ENCODE measurements around the gene GOLGA8M. TPM values are rescaled to one million over a fixed set of nuclear protein-coding genes. Genes with fewer than 3 reads are reported as not detected.
"Not testable (repeated sequence)": the region's sequence is repeated elsewhere in the genome, so short reads cannot be mapped to it uniquely, and the experiment has no call there.

GOLGA8M gene
- total RNA-seq, 1 donor from 2014 or later, result 0.75 TPM

DNA sequence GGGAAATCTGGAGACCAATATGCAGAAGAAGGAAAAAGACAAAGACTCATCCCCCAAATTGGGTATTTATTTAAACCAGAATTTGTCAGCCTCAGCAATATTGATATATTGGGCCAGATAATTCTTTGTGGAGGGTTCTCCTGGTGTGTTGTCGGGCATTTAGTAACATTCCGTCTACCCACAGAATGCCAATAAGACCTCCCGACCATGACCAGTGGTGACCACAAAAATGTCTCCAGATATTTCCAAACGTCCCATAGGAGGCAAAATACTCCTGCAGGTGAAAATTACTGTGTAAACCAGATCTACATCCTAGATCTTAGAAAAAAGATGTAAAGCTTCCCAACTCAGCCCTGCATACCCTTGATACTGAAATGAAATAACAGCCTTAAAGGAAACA, 2.0 kb upstream of the GOLGA8M start:
- intact Hi-C loops (cut with DNase I); H3K9me3 ChIP-seq; H3K36me3 ChIP-seq; H3K27me3 ChIP-seq; DNase-seq (ENCODE audit: low spot score in 2 of 2); H3K4me3 ChIP-seq; H3K27ac ChIP-seq; H3K4me1 ChIP-seq: not testable (repeated sequence)

DNA sequence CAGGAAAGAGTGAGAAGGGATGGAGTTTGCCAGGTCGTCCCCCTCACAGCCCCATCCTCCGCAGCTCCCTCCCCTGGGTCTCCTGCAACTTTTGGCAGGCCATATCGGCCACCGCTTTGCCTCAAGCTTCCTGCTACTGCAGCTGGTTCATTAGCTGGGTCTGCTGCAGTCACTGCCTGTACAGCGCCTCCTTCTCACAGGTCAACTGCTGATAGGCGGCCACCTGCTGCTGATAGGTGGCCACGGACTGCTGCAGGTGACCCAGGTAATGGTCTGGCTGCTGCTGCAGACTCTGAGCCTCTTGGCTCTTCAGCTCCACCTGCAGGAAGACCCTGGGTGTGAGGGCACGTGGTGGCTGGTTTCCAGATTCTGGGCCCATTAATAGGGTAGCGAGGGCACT, 8.3 kb downstream of the GOLGA8M start:
- intact Hi-C loops (cut with DNase I); DNase-seq (ENCODE audit: low spot score in 2 of 2); H3K36me3 ChIP-seq; H3K27me3 ChIP-seq; H3K27ac ChIP-seq; H3K4me3 ChIP-seq; H3K9me3 ChIP-seq; H3K4me1 ChIP-seq: not testable (repeated sequence)

DNA sequence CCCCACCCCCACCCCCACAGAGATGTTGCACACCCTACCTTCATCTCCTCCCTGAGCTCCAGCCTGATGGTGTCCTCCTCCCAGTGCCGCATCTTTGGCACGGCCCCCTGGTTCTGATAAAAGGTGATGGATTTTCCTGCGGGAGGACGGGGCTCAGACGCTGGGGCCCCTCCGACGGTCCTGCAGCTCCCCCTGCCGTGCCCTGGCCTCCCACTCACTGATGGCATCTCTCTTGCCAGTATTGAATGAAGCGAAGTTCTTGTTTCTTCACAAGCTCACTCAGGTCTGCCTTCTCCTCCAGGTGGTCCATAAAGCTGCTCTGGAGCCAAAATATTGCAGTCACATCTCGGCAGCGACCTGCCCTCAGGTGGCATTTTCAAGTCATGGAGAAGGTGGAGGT, 9.8 kb downstream of the GOLGA8M start:
- H3K27ac ChIP-seq; DNase-seq (ENCODE audit: low spot score in 2 of 2); H3K36me3 ChIP-seq; H3K9me3 ChIP-seq; H3K4me1 ChIP-seq; H3K27me3 ChIP-seq; intact Hi-C loops (cut with DNase I); H3K4me3 ChIP-seq: not testable (repeated sequence)

DNA sequence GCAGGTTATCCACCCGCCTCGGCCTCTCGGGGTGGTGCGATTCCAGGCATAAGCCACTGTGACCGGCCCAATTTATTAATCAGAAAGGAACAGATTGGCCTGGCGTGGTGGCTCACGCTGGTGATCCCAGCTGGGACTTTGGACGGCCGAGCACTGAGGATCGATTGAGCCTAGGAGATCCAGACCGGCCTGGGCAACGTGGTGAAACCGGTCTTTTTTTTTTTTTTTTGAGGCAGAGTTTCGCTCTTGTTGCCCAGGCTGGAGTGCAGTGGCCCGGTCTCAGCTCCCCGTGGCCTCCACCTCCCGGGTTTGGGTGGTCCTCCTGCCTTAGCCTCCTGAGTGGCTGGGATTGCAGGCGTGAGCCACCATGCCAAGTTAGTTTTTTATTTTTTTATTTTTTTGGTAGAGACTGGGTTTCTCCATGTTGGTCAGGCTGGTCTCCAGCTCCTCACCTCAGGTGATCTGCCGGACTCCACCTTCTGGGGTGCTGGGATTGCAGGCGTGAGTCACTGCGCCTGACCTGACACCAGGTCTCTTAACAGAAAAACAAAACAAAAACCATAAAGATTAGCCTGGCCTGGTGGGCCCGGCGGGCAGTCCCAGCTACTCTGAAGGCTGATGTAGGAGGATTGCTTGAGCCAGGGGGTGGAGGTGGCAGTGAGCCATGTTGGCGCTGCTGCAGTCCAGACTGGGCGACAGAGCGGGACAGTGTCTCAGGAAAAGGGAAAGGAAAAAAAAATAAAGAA, 18.0 kb downstream of the GOLGA8M start:
- H3K27ac ChIP-seq, result peak overlapping the region; percentile 46 to 74
- H3K27me3 ChIP-seq; H3K36me3 ChIP-seq; DNase-seq (ENCODE audit: low spot score in 2 of 2); H3K4me1 ChIP-seq; intact Hi-C loops (cut with DNase I); H3K9me3 ChIP-seq: not testable (repeated sequence)
- H3K4me3 ChIP-seq, result peak overlapping the region in 1 of 2 donors; percentile 27

DNA sequence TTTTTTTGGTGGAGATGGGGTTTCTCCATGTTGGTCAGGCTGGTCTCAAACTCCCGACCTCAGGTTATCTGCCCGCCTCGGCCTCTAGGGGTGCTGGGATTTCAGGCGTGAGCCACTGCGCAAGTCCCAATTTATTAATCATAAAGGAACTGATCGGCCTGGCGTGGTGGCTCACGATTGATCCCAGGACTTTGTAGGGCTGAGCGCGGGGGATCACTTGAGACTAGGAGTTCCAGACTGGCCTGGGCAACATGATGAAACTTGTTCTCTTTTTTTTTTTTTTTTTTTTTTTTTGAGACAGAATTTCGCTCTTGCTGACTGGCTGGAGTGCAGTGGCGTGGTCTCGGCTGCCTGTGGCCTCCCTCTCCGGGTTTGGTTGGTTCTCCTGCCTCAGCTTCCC, 19.2 kb downstream of the GOLGA8M start:
- intact Hi-C loops (cut with DNase I); H3K4me1 ChIP-seq; H3K27ac ChIP-seq; H3K9me3 ChIP-seq; H3K4me3 ChIP-seq; DNase-seq (ENCODE audit: low spot score in 2 of 2); H3K27me3 ChIP-seq; H3K36me3 ChIP-seq: not testable (repeated sequence)

DNA sequence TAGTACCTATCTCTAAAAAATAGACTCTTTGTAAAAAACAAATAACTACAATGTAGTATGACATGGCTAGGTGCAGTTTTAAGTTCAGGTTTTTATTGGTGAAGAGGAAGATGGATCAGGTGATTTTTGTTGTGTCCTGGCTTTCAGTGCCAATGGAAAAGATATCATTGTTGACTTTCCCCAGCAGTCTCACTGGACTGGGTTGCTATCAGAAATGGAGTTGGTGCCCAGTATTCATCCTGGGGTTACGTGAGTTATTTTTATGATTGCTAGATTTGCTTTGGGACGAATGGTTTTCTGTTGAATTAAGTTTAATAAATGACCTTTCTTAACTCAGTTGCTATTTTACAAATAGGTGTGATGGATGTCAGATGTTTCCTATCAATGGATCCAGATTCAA, 38.7 kb downstream of the GOLGA8M start:
- H3K27ac ChIP-seq; DNase-seq (ENCODE audit: low spot score in 2 of 2); H3K36me3 ChIP-seq; H3K9me3 ChIP-seq; intact Hi-C loops (cut with DNase I); H3K4me1 ChIP-seq; H3K4me3 ChIP-seq; H3K27me3 ChIP-seq: not testable (repeated sequence)

DNA sequence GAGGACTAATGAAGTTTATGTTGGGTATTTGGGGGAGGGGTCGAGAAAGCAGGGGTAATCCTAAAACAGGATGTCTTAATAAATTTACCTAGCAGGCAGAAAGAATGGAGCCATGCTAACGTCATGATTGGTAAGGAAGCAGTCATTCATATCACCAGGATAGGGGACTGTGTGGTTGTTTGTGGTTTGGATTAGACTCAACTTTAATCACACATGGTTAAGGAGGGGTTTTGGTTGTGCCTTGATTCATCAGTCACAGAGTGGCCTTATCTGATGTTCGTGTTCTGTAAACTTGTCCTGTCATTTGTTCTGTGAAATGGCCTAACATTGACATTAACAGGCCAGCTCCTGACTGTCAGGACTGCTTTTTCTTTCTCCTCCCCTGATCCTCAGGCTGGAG, 40.1 kb downstream of the GOLGA8M start:
- H3K27me3 ChIP-seq; H3K4me1 ChIP-seq; H3K9me3 ChIP-seq; H3K27ac ChIP-seq; H3K4me3 ChIP-seq; DNase-seq (ENCODE audit: low spot score in 2 of 2); H3K36me3 ChIP-seq; intact Hi-C loops (cut with DNase I): not testable (repeated sequence)

DNA sequence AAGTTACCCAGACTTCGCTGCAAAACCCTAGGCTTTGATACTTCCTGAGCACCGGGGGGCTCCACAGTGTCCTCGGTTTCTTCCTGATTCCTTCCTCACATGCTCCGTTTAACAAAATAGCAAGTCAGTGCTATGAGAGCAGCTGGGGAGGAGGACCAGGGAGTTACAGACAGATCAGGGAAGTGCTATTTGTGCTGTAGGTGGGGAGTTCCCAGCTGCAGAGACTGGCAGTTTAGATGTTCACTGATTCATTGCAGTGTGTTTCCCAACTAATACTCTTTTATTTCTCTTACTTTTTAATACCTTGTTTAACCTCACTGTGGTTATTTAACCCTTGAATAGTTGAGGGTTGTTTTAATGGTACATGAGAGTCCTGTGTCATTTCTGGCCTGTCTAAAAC, 45.8 kb downstream of the GOLGA8M start:
- H3K4me1 ChIP-seq; H3K9me3 ChIP-seq; intact Hi-C loops (cut with DNase I); DNase-seq (ENCODE audit: low spot score in 2 of 2); H3K36me3 ChIP-seq; H3K27me3 ChIP-seq; H3K4me3 ChIP-seq; H3K27ac ChIP-seq: not testable (repeated sequence)

DNA sequence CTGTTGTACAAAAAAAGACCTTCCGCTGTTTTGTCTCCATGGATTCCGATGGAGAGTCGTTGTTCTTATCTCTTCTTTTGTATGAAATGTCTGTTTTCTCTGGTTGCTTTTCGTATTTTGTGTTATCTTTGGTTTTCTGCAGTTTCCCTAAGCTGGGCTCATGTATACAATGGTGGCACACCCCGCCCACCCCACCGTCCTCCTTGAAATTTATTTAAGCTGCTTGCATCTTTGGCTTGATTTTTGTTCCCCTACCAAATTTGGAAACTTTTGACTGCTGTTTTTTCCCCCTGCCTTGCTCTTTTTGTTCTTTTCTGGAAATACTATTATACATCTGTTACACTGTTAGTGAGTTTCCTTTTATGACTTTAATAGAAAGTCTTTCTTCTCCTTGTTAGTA, 47.6 kb downstream of the GOLGA8M start:
- H3K36me3 ChIP-seq; H3K4me3 ChIP-seq; H3K27me3 ChIP-seq; H3K4me1 ChIP-seq; H3K9me3 ChIP-seq; intact Hi-C loops (cut with DNase I); H3K27ac ChIP-seq; DNase-seq (ENCODE audit: low spot score in 2 of 2): not testable (repeated sequence)

DNA sequence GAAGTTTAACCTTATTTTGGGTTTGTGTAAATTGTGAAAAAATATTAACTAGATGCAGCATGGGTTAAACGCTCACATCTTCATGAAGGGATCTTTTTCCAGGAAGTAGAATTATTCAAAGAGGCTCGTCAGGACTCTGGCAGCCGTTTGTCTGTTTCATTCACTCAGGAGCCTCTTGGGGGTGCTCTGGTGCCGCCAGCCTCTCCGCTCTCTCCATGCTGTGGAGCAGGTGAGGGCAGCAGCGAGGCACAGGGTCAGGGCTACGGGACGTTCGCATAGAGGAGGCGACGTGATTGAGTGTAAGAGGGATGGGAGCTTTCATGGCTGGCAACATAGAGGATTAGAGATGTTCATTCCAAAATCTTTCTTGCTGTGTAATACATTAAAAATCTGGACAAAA, 48.5 kb downstream of the GOLGA8M start:
- H3K27ac ChIP-seq; H3K27me3 ChIP-seq; H3K4me1 ChIP-seq; intact Hi-C loops (cut with DNase I); H3K36me3 ChIP-seq; DNase-seq (ENCODE audit: low spot score in 2 of 2); H3K9me3 ChIP-seq; H3K4me3 ChIP-seq: not testable (repeated sequence)

DNA sequence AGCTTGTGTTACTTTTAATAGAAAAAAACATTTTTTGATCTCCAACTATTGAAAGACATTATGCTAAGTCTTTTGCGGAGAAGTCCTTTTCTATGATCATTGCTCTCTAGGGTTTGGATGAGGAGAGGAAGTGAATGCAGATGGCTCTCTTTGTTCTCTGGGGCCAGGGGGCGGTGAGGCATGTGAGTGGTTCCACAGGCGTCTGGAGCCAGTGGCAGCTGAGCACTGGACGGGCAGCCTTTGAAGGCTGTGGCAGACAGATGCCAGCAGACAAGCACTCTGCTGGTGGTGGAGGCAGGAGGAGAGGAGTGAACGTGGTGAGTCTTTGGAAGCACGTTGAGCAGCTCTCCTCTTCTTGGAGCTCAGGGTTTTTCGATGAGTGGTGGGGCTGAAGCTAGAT, 51.5 kb downstream of the GOLGA8M start:
- H3K4me1 ChIP-seq; H3K36me3 ChIP-seq; intact Hi-C loops (cut with DNase I); H3K27ac ChIP-seq; H3K27me3 ChIP-seq; H3K4me3 ChIP-seq; H3K9me3 ChIP-seq; DNase-seq (ENCODE audit: low spot score in 2 of 2): not testable (repeated sequence)

DNA sequence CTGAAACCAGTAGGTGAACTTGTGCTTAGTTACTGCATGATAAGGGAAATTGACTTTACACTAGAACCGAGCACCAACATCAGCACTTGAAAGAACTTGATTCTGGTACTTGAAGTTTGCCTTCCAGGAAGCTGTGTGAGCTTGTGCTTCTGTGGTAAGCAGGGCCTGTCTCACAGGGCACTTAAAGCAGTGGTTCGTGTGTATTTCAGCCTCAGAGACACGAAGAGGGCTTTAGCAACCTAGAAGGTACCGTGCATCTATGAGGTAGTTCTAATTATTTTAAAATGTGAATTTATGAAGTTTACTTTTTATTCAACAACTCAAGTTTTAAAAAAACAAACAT, 56.2 kb downstream of the GOLGA8M start:
- H3K4me1 ChIP-seq; H3K27ac ChIP-seq; intact Hi-C loops (cut with DNase I); H3K27me3 ChIP-seq; H3K36me3 ChIP-seq; DNase-seq (ENCODE audit: low spot score in 2 of 2); H3K9me3 ChIP-seq; H3K4me3 ChIP-seq: not testable (repeated sequence)

DNA sequence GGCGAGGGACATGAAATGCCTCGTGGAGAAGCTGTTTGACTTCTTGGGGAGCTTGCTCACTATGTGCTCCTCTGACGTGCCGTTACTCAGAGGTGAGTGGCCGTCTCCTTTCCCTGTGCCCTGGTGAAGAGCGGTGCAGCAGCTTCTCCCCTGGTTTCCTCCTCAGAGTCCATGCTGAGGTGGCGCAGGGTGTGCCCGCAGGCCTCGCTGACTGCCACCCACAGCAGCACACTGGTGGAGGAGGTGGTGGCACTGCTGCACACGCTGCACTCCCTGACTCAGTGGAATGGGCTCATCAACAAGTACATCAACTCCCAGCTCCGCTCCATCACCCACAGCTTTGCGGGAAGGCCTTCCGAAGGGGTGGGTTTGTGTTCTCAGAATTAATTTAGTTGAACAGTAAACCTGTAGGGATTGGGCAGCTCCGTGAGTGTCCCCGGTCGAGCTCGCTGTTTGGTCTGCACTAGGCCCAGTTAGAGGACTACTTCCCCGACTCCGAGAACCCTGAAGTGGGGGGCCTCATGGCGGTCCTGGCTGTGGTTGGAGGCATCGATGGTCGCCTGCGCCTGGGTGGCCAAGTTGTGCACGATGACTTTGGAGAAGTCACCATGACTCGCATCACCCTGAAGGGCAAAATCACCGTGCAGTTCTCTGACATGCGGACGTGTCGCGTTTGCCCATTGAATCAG, 56.7 kb downstream of the GOLGA8M start:
- intact Hi-C loops (cut with DNase I); H3K27me3 ChIP-seq; H3K9me3 ChIP-seq; DNase-seq (ENCODE audit: low spot score in 2 of 2); H3K4me3 ChIP-seq; H3K27ac ChIP-seq; H3K36me3 ChIP-seq; H3K4me1 ChIP-seq: not testable (repeated sequence)

DNA sequence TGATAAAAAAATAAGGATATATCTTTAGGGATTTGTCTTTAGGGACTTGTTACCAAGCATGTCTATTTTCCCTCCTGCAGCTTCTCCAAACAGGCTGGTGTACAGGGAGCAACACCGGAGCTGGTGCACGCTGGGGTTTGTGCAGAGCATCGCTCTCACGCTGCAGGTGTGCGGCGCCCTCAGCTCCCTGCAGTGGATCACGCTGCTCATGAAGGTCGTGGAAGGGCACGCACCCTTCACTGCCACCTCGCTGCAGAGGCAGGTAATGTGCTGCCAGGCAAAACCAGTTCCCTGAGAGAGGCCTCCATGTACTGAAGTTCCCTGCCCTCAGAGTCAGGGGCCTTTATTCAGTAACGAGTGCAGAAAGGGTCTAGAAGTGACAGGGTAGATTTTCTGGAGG, 58.0 kb downstream of the GOLGA8M start:
- H3K4me1 ChIP-seq; H3K9me3 ChIP-seq; DNase-seq (ENCODE audit: low spot score in 2 of 2); H3K36me3 ChIP-seq; H3K27ac ChIP-seq; intact Hi-C loops (cut with DNase I); H3K4me3 ChIP-seq; H3K27me3 ChIP-seq: not testable (repeated sequence)

DNA sequence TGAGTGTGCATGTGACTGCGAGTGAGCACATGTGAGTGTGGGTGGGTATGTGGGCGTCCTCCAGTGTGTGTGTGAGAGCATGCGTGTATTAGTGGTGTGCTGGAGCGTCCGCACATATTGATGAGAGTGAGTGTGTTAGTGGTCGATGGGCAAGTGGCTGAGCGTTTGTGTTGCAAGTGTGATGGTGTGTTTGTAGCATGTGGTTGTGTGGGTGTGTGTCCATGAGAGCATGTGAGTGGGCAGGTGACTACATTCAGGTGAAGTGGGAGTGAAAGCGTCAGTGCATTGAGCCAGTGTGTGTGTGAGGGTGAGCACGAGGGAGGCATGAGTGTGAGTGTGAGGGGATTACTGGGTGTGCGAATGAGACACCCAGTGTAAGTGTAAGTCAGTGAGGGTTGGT, 59.7 kb downstream of the GOLGA8M start:
- H3K27me3 ChIP-seq; H3K4me3 ChIP-seq; H3K27ac ChIP-seq; H3K4me1 ChIP-seq; DNase-seq (ENCODE audit: low spot score in 2 of 2); intact Hi-C loops (cut with DNase I); H3K36me3 ChIP-seq; H3K9me3 ChIP-seq: not testable (repeated sequence)

Measured in ascending aorta (tissue), 2 donors.